Activated CD4-positive, alpha-beta T cell treated with anti-CD3 and anti-CD28 coated beads, Interleukin-2, Interleukin-4, amounts not matched to agents 100 ng/mL and 50 ng/mL, durations not matched to agents 16 hours and 8 hours (primary cell): Measurements from ENCODE around the gene DAPL1.
"Not testable (repeated sequence)": the region's sequence is repeated elsewhere in the genome, so short reads cannot be mapped to it uniquely, and the experiment has no call there.

Experiments used
- DNase-seq: peaks from one replicate; pipeline ENCODE4 v3.0.0-alpha.2; 2020; ENCODE audit warnings: low spot score

Gene DAPL1

GRCh38 chr2:158823486-158824237 is 28.5 kb downstream of the DAPL1 start:
- DNase-seq: no peak

- DNase-seq: no peak
These were observed 29.9 kb downstream of the DAPL1 start for GRCh38 chr2:158825021-158825420.

- no peak for DNase-seq
These were observed 31.8 kb downstream of the DAPL1 start for GRCh38 chr2:158826965-158827364.

GRCh38 chr2:158828378-158829164 is 33.5 kb downstream of the DAPL1 start:
- no peak for DNase-seq

GRCh38 chr2:158829167-158829566 is 34.0 kb downstream of the DAPL1 start:
- no peak for DNase-seq

- DNase-seq: no peak
These were observed 35.1 kb downstream of the DAPL1 start for GRCh38 chr2:158830201-158830600.

- no peak for DNase-seq
These were observed 40.3 kb downstream of the DAPL1 start for GRCh38 chr2:158835431-158835830.

GRCh38 chr2:158837645-158838044 is 42.5 kb downstream of the DAPL1 start:
- no peak for DNase-seq

- no peak for DNase-seq
These were observed 46.7 kb downstream of the DAPL1 start for GRCh38 chr2:158841850-158842249.

- no peak for DNase-seq
These were observed 50.3 kb downstream of the DAPL1 start for GRCh38 chr2:158845444-158845843.

- DNase-seq: no peak
These were observed 50.7 kb downstream of the DAPL1 start for GRCh38 chr2:158845859-158846258.

- not testable (repeated sequence) for DNase-seq
These were observed 52.4 kb downstream of the DAPL1 start for GRCh38 chr2:158847526-158847925.

GRCh38 chr2:158848031-158848970 is 53.2 kb downstream of the DAPL1 start:
- peak; percentile 2 for DNase-seq

GRCh38 chr2:158860179-158860578 is 65.1 kb downstream of the DAPL1 start:
- not testable (repeated sequence) for DNase-seq

GRCh38 chr2:158861626-158862025 is 66.5 kb downstream of the DAPL1 start:
- DNase-seq: not testable (repeated sequence)

GRCh38 chr2:158865469-158865868 is 70.4 kb downstream of the DAPL1 start:
- not testable (repeated sequence) for DNase-seq
